WI38 (cell line): ENCODE measurements around the gene MED13L.

Experiments
- H3K4me3 ChIP-seq: 2 replicates; pipeline ENCODE4 v1.5.1; 2011; ENCODE audit warnings: low read depth, mild to moderate bottlenecking, control low read depth, low read length
- CTCF ChIP-seq: IDR thresholded peaks from 2 replicates; pipeline ENCODE4 v1.5.1; 2012; ENCODE audit warnings: low read depth, mild to moderate bottlenecking, control low read depth, low read length

The MED13L gene

GRCh38 chr12:116220756-116221155 is 56.7 kb downstream of the MED13L start:
- no peak for TF ChIP-seq CTCF
- H3K4me3 ChIP-seq, result no peak overlapping the region

GRCh38 chr12:116217045-116217735 is 60.3 kb downstream of the MED13L start:
- no peak overlapping the region for H3K4me3 ChIP-seq
- TF ChIP-seq CTCF, result no peak

GRCh38 chr12:116216022-116216756 is 61.3 kb downstream of the MED13L start:
- TF ChIP-seq CTCF, result no peak
- H3K4me3 ChIP-seq, result no peak overlapping the region

GRCh38 chr12:116215023-116215422 is 62.5 kb downstream of the MED13L start:
- no peak overlapping the region for H3K4me3 ChIP-seq
- TF ChIP-seq CTCF, result no peak

- no peak overlapping the region for H3K4me3 ChIP-seq
- no peak for TF ChIP-seq CTCF
Measured at GRCh38 chr12:116213885-116214527, 63.5 kb downstream of the MED13L start.

- no peak overlapping the region for H3K4me3 ChIP-seq
- TF ChIP-seq CTCF, result no peak
Measured at GRCh38 chr12:116213014-116213413, 64.5 kb downstream of the MED13L start.

GRCh38 chr12:116210762-116211161 is 66.7 kb downstream of the MED13L start:
- no peak for TF ChIP-seq CTCF

More at GRCh38 chr12:116210762-116211161, 66.7 kb downstream of the MED13L start:
- no peak overlapping the region for H3K4me3 ChIP-seq
